ENCODE results near the gene SSRP1.
"Not testable (repeated sequence)": the region's sequence is repeated elsewhere in the genome, so short reads cannot be mapped to it uniquely, and the experiment has no call there.

Gene SSRP1

DNA sequence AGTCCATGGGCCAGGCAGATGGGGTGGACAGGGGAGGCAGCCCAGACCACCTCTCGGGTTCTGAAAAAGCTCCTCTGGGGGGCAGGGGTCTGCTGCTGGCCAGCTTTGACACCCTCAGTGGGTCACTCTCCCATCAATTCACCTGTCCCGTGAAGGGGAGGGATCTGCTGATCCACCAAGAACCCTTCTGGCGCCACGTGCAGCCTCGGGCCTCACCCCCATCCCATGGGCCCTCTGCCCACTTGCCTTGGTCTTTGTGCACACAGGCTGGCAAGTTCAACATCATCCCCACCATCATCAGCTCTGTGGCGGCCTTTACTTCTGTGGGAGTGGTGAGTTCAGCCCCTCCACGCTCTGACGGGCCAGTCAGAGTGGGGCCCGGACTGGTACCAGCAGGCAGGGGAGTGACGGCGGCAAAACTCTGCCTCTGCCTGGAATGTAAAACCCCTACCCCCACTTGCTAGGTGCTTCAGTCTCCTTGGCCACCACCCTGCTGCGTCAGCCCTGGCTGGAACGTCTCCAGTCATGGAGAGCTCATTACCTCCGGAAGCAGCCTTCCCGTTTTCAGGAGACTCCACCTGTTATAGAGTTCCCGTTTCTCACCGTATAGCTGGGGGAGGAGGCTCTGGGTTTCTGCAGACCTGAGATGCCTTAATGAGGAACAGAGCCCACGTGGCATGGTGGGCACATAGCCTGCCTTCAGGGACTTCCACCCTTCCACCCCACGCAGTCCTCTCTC lies 32.6 kb upstream of the SSRP1 start:
- TF ChIP-seq, protein P1, sequence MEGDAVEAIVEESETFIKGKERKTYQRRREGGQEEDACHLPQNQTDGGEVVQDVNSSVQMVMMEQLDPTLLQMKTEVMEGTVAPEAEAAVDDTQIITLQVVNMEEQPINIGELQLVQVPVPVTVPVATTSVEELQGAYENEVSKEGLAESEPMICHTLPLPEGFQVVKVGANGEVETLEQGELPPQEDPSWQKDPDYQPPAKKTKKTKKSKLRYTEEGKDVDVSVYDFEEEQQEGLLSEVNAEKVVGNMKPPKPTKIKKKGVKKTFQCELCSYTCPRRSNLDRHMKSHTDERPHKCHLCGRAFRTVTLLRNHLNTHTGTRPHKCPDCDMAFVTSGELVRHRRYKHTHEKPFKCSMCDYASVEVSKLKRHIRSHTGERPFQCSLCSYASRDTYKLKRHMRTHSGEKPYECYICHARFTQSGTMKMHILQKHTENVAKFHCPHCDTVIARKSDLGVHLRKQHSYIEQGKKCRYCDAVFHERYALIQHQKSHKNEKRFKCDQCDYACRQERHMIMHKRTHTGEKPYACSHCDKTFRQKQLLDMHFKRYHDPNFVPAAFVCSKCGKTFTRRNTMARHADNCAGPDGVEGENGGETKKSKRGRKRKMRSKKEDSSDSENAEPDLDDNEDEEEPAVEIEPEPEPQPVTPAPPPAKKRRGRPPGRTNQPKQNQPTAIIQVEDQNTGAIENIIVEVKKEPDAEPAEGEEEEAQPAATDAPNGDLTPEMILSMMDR (IDR thresholded peaks at IDR 0.05; ENCODE audit: low read depth, low read length), result no peak
- no peak for DNase-seq (ENCODE audit: low read depth, low spot score)
- in situ Hi-C loops (cut with HindIII; ENCODE audit: low sequenced_read_pairs), result no loop called here
- H3K4me3 ChIP-seq (ENCODE audit: low read depth, low read length), result no peak overlapping the region

DNA sequence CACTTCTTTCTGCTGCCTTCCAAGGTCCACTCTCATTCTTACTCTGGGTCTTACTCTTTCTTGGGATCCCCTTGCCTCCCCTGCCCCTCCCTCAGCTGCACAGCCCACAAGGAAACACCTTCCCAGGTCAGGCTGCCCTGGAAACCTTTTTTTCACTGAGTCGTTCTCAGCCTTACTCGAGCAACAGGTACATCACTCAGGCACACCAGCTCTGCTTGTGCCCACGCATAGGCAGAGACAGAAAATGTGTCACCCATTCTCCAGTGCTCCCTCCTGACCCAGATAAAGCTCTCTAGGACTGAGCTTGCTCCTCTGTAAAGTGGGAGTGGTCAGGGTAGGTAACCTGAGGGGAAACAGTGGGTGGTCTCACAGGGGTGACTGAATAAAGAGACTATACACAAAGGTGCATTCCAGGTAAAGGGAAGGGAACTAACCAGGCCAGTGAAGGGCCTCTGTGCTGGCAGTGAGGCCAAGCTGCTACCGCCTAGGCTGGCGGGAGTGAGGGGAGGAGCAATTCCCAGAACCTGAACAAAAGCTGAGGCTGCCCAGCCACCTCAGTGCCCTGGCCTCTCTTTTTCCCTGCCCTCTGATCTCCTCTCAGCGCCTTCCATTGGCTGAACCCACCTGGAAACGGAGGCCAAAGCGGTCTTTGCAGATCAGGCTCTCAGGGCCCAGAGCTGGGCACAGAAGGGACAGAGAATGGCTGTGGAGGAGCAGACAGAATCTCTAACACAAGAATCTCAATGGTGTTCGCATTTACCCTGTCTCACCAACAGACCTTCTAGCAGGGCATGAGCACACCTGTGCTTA lies 29.4 kb upstream of the SSRP1 start:
- no peak overlapping the region for H3K4me3 ChIP-seq (ENCODE audit: low read depth, low read length)
- in situ Hi-C loops (cut with HindIII; ENCODE audit: low sequenced_read_pairs), result no loop called here
- TF ChIP-seq, protein P1 (IDR thresholded peaks at IDR 0.05; ENCODE audit: low read depth, low read length), result no peak
- no peak for DNase-seq (ENCODE audit: low read depth, low spot score)

DNA sequence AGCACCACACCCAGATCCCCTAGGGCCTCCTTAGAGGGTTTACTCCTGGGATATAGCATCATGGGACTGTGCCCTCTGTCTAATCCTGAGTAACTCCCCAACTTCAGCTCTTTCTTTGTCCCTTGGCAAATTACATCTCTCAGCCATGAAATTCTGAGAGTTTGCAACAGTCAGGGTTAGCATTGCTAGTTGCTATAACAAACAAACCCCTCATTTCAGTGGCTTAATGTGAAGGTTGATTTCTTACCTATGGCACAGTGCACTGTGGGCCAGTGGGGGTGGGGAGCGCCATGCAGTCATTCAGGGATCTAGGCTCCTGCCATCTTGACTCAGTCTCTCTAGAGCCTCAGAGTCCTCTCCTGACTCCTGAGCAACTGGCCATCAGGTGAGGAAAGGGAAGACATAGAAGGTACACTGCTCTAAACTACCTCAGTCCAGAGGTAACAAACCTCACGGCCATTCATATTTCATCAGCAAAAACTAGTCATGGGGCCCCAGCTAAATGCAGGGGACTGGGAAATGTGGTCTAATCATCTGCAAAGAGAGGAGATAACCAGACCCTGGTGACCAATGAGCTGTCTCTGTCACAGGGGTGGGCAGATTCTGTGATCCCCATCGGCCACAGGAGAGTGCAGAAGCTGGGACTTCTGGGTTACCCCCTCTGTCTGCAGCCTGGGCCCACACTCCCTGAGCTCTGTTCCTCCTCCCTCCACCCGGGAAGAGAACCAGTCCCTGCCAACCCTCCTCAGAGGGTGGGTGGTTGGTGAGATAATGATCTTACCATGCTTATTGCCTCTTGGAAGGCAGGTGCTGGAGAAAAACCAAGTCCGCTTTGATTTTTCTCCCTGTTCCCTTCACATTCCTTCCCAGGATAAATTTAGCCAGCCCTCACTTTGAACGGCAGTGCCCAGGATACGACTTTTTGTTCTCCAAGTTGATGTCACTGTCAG lies 27.7 kb upstream of the SSRP1 start:
- in situ Hi-C loops (cut with HindIII; ENCODE audit: low sequenced_read_pairs), result no loop called here
- H3K4me3 ChIP-seq (ENCODE audit: low read depth, low read length), result no peak overlapping the region
- TF ChIP-seq, protein P1 (IDR thresholded peaks at IDR 0.05; ENCODE audit: low read depth, low read length), result no peak
- no peak for DNase-seq (ENCODE audit: low read depth, low spot score)

DNA sequence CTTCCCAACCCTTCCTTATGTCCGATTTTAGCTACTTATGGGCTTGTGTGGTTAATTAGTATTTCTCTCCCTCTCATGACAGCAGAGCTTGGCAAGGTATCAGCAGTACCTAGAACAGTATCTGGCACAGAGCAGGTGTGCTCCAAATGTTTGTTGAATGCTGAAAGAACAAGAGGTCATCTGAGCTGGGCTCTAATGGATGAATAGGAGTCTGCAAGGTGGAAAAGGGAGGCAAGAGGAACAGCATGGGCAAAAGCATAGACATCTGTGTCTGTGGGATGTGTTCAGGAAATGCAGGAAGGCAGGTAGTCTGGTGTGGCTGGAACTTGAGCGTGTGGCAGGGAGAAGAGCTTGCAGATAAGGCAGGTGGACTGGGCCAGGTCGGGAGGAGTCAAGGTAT lies 26.2 kb upstream of the SSRP1 start:
- TF ChIP-seq, protein P1 (IDR thresholded peaks at IDR 0.05; ENCODE audit: low read depth, low read length), result no peak
- no peak overlapping the region for H3K4me3 ChIP-seq (ENCODE audit: low read depth, low read length)
- DNase-seq (ENCODE audit: low read depth, low spot score), result no peak
- in situ Hi-C loops (cut with HindIII; ENCODE audit: low sequenced_read_pairs), result no loop called here

DNA sequence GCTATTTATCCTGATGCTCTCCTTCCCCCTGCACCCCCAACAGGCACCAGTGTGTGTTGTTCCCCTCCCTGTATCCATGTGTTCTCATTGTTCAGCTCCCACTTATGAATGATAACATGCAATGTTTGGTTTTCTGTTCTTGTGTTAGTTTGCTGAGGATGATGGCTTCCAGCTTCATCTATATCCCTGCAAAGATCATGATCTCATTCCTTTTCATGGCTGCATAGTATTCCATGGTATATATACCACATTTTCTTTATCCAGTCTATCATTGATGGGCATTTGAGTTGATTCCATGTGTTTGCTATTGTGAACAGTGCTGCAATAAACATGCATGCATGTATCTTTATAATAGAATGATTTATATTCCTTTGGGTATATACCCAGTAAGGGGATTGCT lies 25.7 kb upstream of the SSRP1 start:
- in situ Hi-C loops (cut with HindIII; ENCODE audit: low sequenced_read_pairs); H3K4me3 ChIP-seq (ENCODE audit: low read depth, low read length); DNase-seq (ENCODE audit: low read depth, low spot score): not testable (repeated sequence)

DNA sequence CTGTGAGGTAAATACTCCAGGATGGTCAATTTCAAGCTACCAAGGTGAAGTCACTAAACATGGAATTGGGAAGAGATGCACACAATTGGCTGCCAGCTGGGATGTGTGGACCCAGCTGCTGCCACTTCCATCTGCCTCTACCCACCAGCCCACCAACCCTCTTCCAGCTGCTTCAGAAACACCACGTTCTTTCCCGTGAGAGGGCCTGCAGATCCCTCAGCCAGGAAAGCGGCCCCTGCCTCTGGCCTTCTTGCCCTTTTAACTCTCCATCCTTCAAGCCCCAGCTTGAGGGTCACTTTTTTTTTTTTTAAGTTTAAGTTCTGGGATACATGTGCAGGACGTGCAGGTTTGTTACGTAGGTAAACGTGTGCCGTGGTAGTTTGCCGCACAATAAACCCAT lies 25.3 kb upstream of the SSRP1 start:
- no peak for DNase-seq (ENCODE audit: low read depth, low spot score)
- TF ChIP-seq, protein P1 (IDR thresholded peaks at IDR 0.05; ENCODE audit: low read depth, low read length), result no peak
- H3K4me3 ChIP-seq (ENCODE audit: low read depth, low read length), result no peak overlapping the region
- in situ Hi-C loops (cut with HindIII; ENCODE audit: low sequenced_read_pairs), result no loop called here
